Stimulated activated CD4-positive, alpha-beta T cell treated with anti-CD3 and anti-CD28 coated beads, Interleukin-1b, Interleukin-23, amount 100 ng/mL, for 1 hour (primary cell): Measurements from ENCODE around the gene CASP1.
"Not testable (repeated sequence)": the region's sequence is repeated elsewhere in the genome, so short reads cannot be mapped to it uniquely, and the experiment has no call there.

Experiments
- DNase-seq, 2 donors: peaks; one replicate each; pipeline ENCODE4 v3.0.0-alpha.2; 2020; ENCODE audit warnings: low read depth in 2 of 2

Gene CASP1

DNA sequence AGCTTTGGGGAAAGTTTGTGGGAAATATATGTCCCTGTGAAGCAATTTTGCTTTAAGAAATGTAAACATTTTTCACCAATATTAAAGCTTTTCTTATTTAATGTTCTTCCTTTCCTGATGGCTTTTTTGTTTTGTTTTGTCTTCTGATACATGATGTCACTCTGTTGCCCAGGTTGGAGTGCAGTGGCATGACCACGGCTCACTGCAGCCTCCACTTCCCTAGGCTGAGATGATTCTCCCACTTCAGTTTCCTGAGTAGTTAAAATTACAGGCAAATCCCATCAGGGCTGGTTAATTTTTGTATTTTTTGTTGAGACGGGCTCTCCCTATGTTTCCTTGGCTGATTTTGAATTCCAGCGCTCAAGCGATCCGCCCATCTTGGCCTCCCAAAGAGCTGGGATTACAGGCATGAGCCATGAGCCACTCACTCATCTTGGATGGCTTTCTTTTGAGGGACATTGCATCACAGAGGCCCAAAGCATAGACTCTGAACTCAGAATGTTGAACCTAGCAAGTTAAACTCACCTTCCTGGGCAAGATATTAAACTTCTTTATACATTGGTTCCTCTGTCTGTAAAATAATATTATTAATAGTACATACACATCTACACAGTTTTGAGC lies 10.8 kb upstream of the CASP1 start:
- no peak for DNase-seq

DNA sequence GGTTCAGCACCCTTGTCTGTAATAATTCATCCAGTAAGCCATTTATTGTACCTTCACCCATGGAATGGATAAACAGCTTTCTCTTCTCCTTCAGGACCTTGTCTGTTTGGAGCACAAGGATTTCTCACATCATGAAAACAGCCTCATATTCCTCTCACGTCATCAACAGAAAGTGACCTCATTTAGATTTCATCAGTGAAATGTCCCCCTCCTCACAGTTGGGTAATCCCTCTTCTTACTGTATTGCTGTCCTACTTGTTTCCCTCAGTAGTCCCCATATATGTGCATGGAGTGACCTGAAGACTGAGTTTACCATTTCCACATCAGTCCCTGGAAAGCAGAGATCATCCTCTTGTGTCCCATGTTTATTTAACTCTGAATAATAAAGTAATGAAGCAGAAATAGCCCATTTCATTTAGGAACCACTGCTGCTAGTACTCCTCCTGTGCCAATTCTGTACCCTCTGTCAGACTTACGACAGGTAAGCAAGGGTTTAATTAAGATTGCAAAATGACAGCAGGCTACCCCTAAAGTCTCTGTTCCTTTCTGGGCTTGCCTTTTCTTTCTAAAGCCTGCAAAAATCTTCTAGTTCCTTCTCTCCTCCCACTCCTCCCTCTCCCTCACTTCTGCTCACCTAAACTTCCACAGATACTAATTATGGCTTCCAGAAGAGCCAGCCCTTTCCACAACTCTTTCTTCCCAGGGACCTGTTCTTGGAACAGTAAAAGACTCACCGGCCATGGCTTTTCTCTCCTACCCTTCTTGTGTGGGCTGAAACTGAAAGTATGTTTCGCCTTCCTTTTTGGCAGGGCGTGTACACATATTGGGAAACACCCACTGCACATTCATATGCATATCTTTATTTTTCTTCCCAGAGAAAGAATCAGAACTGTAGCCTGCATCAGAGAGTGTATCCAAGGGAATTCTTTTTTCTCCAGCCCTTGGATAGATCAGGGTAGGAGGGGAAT lies 9.9 kb upstream of the CASP1 start, which contains the start of gene CARD16:
TSS of gene CARD16 (minus strand) at position 779 of the 968 bp plus-strand sequence. CDS start at position 741, 38 bp downstream.
- DNase-seq, result not testable (repeated sequence)

- DNase-seq, result no peak
Observed at GRCh38 chr11:105042178-105042577, 7.2 kb upstream of the CASP1 start.

GRCh38 chr11:105040703-105041102 lies 5.8 kb upstream of the CASP1 start:
- no peak for DNase-seq

GRCh38 chr11:105034388-105034787 lies 556 bp downstream of the CASP1 start:
- DNase-seq, result not testable (repeated sequence)

DNA sequence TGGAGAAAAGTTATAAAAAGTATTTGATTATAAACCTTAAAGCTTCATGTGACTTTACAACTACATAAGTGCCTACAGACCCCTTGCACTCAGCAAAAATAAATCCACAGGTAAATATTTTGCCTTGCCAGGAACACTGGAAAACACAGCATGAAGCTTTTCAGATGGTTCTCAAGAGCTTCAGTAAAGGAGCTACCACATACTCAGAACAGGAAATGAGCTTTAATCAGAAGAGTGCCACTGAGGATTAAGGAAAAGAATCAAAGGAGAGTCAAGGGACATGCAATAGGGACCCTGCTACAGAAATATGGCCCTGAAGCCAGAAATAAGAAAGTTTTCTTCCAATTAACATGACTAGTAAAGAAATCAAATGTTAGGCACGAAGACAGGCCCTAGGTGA lies 1.2 kb downstream of the CASP1 start:
- no peak for DNase-seq

GRCh38 chr11:105033343-105033742 lies 1.6 kb downstream of the CASP1 start:
- no peak for DNase-seq

GRCh38 chr11:105032495-105032894 lies 2.4 kb downstream of the CASP1 start:
- no peak for DNase-seq

DNA sequence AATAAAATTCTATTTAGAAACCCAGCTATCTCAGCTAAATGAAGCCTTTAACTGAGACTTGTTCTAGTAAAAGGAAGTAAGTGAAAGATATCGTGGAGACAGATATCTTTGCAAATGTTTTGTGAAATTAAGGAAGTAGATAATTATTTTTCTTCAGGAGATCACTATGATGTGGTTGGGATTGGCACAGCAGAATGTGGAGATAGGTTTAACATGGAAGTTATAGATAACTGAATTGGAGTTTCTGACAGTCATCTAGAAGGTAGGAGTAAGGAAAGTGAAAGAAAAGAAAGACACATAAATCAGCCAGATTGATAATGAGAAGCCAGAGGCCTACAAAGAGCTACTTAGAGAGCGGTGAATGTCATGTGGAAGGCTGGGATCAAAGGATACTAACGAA lies 7.3 kb downstream of the CASP1 start:
- no peak for DNase-seq

DNA sequence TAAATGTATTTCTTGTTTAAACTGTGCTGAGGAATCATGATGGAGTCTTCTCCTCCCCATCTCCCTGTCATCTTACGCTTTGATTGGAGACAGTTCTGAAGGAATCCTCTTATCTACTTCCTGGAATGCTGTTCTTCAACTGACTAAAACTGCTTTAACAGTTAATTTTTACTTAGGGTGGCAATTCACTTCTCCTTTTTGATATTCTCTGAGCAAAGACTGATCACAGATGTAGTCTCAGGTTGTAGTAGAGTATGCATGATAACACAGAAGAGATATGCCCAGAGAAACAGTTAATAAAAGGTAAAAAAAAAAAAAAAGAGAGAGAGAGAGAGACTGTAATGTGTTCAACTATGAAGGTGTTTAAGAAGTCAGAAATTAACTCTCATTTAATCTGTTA lies 10.6 kb downstream of the CASP1 start:
- no peak for DNase-seq

- DNase-seq, result no peak
Observed at GRCh38 chr11:105023003-105023402, 11.9 kb downstream of the CASP1 start, which contains the start of gene CASP5. Gene CASP5 (minus strand): TSS chr11:105023168. CDS start chr11:105023136, 32 bp downstream.

DNA sequence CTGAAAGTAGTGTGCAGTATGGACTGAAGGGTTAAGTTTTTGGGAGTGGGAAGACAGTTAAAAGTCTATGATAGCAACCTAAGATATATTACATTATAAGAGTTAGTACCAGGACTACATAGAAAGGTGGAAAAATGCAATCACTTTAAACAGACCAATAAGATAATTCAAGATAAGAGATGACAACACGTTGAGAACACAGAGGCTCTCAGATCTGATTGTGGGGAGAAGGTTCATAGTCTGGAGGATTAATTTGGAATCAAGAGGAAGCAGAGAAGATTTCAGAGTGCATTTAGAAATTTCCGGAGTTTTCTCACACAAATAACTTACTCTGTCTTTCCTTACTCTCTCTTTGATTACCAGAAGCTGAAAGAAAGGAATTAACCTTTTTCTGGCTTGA lies 12.4 kb downstream of the CASP1 start:
- no peak for DNase-seq

DNA sequence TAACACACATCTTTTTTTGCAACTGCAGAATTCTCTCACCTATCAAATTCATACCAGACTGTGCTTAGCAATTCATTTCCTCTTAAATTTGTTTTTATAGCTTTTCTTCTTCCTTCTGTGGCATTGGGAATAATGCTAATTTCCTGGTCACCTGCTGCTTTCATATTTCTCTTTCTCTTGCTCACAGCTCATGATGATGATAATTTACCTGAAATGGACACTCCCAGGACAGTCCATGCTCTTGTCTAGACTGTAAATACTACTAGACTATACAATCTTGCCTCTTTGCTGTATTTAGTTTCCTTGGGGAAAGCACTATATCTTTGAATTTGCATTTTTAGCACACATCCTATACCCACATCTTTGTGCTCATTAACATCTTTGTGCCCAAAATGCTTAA lies 27.5 kb downstream of the CASP1 start:
- no peak for DNase-seq

DNA sequence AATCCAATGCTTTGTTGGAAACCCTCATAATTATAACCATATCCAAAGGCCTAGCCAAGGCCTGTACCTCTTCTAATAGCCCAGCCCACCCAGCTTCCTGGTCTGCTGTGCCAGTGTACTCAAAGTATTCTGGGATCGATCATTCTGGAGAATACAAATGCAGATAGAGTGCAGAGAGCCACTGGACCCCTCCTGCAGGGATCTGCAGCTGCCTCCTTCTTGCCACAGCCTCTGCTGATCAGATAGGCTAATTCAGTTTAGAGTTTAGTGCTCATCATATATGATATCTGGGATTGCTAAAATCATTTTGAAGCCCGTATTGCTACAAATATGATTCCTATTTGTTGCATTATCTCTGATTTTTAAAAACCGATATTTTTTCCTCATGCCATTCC lies 29.5 kb downstream of the CASP1 start:
- DNase-seq, result no peak

DNA sequence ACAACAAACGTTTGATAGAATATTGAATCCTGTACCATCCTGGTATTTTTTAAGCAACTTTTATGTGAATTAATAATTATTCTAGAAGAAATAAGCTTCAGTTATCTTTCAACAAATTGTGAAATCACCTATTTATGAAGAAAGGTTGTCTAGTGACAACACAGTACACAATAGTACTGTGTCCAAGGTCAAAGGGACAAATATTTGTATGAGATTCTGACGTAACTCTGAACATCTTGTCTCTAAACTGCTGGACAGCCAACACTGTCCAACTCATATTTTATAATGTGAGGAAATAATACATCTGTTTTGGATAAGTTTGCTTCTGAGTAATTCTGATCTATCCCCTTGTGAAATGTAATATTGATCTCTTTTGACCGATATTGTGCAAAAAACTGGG lies 30.9 kb downstream of the CASP1 start:
- DNase-seq, result no peak

GRCh38 chr11:105003151-105003550 lies 31.8 kb downstream of the CASP1 start:
- DNase-seq, result no peak

- DNase-seq, result peak; percentile 3 to 31
Observed at GRCh38 chr11:105000797-105001196, 34.1 kb downstream of the CASP1 start.

DNA sequence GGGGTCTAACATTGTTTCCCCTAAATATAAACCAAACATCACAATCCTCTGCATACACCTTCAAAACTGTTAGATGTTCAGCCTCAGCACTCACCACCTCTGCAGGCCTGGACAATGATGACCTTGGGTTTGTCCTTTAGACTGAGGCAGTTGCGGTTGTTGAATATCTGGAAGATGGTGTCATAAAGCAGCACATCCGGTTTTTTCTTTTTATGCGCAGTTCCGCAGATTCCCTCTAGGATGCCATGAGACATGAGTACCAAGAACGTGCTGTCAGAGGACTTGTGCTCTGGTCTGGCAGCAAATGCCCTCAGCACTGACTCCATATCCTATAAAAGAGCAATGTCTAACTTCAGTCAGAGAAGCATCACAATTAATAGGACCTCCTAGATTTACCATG lies 34.8 kb downstream of the CASP1 start:
- DNase-seq, result no peak

DNA sequence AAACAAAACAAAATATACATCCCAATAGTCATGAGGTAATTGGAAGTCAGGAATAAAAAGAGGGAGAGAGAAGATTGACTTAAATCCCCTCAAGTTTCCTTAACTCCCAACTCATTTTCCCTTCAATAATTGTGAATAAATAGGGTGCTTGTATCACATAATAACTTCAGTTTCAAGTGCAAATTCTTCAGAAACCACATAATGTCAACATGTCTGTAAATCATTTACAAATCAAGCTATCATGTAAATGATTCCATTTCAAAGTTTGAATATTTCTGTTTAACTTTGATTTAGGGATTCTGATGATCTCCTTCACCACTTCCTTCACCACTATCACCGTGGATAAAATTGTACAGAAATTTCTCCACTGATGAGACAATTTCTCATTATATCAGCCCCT lies 35.2 kb downstream of the CASP1 start:
- DNase-seq, result no peak

DNA sequence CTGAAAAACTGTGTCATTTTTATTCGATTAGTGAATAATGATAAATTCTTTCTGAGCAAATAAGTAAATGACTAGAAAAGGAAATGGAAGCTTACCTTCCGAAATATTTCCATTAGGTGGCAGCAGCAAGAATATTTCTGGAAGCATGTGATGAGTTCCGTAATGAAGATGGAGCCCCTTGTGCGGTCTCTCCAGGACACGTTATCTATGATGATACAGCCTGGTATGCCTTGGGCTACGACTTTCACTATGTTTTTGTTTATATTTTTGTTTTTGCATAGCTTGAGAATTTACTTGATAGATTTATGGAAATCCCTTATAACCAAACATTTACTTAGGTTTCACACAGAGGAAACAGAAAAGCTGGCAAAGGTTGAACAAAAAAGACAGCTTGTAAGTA lies 37.7 kb downstream of the CASP1 start:
- DNase-seq, result no peak

- DNase-seq, result no peak
Observed at GRCh38 chr11:104995001-104995408, 39.9 kb downstream of the CASP1 start.

- DNase-seq, result no peak
Observed at GRCh38 chr11:104992781-104993180, 42.2 kb downstream of the CASP1 start.

DNA sequence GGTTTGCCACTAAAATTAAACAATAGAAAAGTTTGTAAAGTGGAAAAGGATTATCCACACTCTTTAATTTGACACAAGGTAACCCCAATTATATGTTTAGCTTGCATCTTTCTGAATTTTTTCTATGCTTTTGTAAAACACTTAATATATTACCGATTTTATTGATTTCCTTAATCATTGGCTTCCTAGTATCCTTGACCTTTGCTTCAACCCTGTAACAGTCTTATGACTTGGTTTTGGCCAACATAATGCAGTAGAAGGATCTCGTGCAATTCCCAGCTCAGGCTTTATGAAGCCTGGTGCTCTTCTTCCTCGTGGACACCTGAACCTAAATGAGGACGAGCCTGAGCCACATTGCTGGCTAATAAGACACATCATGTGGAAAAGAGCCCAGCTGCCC lies 43.0 kb downstream of the CASP1 start:
- no peak for DNase-seq
